ENCODE data around the gene L2HGDH.

GRCh38 chr14:50270932-50271331, 41.1 kb downstream of the L2HGDH start:
- TF ChIP-seq RAD21 (conservative IDR thresholded peaks at IDR 0.05 in 1 of 2, IDR thresholded peaks at IDR 0.05 in 1 of 2) (no peak), CTCF (IDR thresholded peaks at IDR 0.05) (no peak), POLR2A (IDR thresholded peaks at IDR 0.05; ENCODE audit: low read length) (no peak), JUN (IDR thresholded peaks at IDR 0.05) (no peak), REST (IDR thresholded peaks at IDR 0.05) (no peak), MYC (IDR thresholded peaks at IDR 0.05; ENCODE audit: borderline replicate concordance, low read length) (no peak), USF2 (IDR thresholded peaks at IDR 0.05) (no peak), EP300 (IDR thresholded peaks at IDR 0.05) (no peak), KDM1A (IDR thresholded peaks at IDR 0.05; ENCODE audit: low read depth) (no peak), KDM5A (IDR thresholded peaks at IDR 0.05) (no peak), E2F6 (IDR thresholded peaks at IDR 0.05; ENCODE audit: borderline replicate concordance, low read depth) (no peak), CEBPB (IDR thresholded peaks at IDR 0.05) (no peak), SMC3 (IDR thresholded peaks at IDR 0.05) (no peak), ZFP36 (IDR thresholded peaks at IDR 0.05; ENCODE audit: borderline replicate concordance, partially characterized antibody) (no peak)
